ENCODE data around the gene ODAD4. TPM values are rescaled to one million over a fixed set of nuclear protein-coding genes. Genes with fewer than 3 reads are reported as not detected.
A peak's percentile ranks its signal among the peaks of the same experiment; 100 is the strongest.

The ODAD4 gene
- total and polyA plus RNA-seq, 2 of the 4 experiments (the other 2 are of a cell fraction), result 0.38 to 0.54 TPM

- H3K36me3 ChIP-seq (ENCODE audit: control insufficient read depth, insufficient read depth, low read length), result peaks cover 24% of the 10 kb centered on the region
- H3K4ac ChIP-seq (ENCODE audit: low read depth, low read length), result peak within 1 kb of the TSS; percentile 89
- dilution Hi-C loops (cut with HindIII; ENCODE audit: low sequenced_read_pairs, unreplicated experiment), result no loop called here
- H3K4me3 ChIP-seq (ENCODE audit: insufficient read depth, low read depth, low read length), result peak within 1 kb of the TSS; percentile 94
- in situ Hi-C loops (cut with MboI; ENCODE audit: low sequenced_read_pairs), result loop anchor here (5.0 to 10.0 kb wide), 2 partner anchors 146 to 232 kb away; partner anchors contain the start of genes DHX58 and HAP1
- peak within 1 kb of the TSS; percentile 81 for H3K27ac ChIP-seq (ENCODE audit: insufficient read depth, low read length)
- 0% methylated on average over 33 of the region's 71 CpGs; no CpG with 5 or more reads in 1 of the 2 experiments for WGBS, 2 experiments (ENCODE audit: extremely low coverage in 2 of 2, insufficient read length in 1 of 2)
- H4K20me1 ChIP-seq (ENCODE audit: insufficient read depth, low read length), result peaks cover 19% of the 10 kb centered on the region
- peaks cover 22 to 43% of the 10 kb centered on the region in 2 experiments for H3K79me1 ChIP-seq (ENCODE audit: low read depth in 1 of 2, low read length in 2 of 2)
- no peaks in the 10 kb centered on the region for H3K9me3 ChIP-seq (ENCODE audit: control insufficient read depth, insufficient read depth, low read length)
- H3K18ac ChIP-seq (ENCODE audit: low read depth, low read length), result peak within 1 kb of the TSS; percentile 45
- H2AK9ac ChIP-seq (replicated peaks; ENCODE audit: low read depth, low read length, poor library complexity), result peak within 1 kb of the TSS; percentile 100
- peak; percentile 87 for DNase-seq
- CTCF ChIA-PET, result interaction anchor here (0.8 to 1.6 kb wide), 3 partner anchors 72 to 551 kb away, joined by 3 to 7 read pairs (median 4); no protein-coding TSS in a partner anchor
- H2BK120ac ChIP-seq (ENCODE audit: low read depth, low read length), result peak within 1 kb of the TSS; percentile 17; the same call in 1 of the 2 replicates
- H3K9me1 ChIP-seq (ENCODE audit: insufficient read depth, low read length), result peaks cover 16% of the 10 kb centered on the region
- H3K4me1 ChIP-seq (ENCODE audit: control insufficient read depth, insufficient read depth, low read length), result peaks cover 11% of the 10 kb centered on the region
- H2AK5ac ChIP-seq (ENCODE audit: low read depth, low read length), result peak within 1 kb of the TSS; percentile 97
- peak within 1 kb of the TSS; percentile 52; the same call in 1 of the 3 replicates for H2BK15ac ChIP-seq (ENCODE audit: low read depth, low read length)
- H4K91ac ChIP-seq (ENCODE audit: insufficient read depth, low read depth, low read length), result peak within 1 kb of the TSS; percentile 85
- H3K9ac ChIP-seq (ENCODE audit: low read depth, low read length), result peak within 1 kb of the TSS; percentile 88
- peak within 1 kb of the TSS; percentile 89 for H4K5ac ChIP-seq (ENCODE audit: low read depth, low read length)
- H3K27me3 ChIP-seq (ENCODE audit: control insufficient read depth, insufficient read depth, low read length), result no peaks in the 10 kb centered on the region
- peak within 1 kb of the TSS; percentile 97 for H2AFZ ChIP-seq (replicated peaks; ENCODE audit: low read length, poor library complexity)
- TF ChIP-seq BHLHE40 (IDR thresholded peaks at IDR 0.05; ENCODE audit: low read depth, low read length) (0 out of 2 replicates have a peak, but pooled peaks have one; percentile 3), POLR2A (IDR thresholded peaks at IDR 0.05; ENCODE audit: low read depth, low read length) (peak; percentile 89), RAD21 (IDR thresholded peaks at IDR 0.05; ENCODE audit: low read length) (no peak), CTCF (conservative IDR thresholded peaks at IDR 0.05; ENCODE audit: low read depth, low read length) (no peak), MXI1 (IDR thresholded peaks at IDR 0.05; ENCODE audit: borderline replicate concordance, low read depth, low read length) (peak; percentile 64), MAZ (IDR thresholded peaks at IDR 0.05; ENCODE audit: borderline replicate concordance, low read depth, low read length) (peak; percentile 82; the same call in 1 of the 2 replicates)
- H2BK20ac ChIP-seq (ENCODE audit: low read depth, low read length), result no peak within 1 kb of the TSS
- peak within 1 kb of the TSS; percentile 71 for H2BK5ac ChIP-seq (ENCODE audit: low read depth, low read length, poor library complexity, severe bottlenecking)
- peak; percentile 91 for ATAC-seq (ENCODE audit: low read depth)
- H4K8ac ChIP-seq (ENCODE audit: low read depth in 2 of 2, low read length in 2 of 2), result peak within 1 kb of the TSS; percentile 93 to 98
- H3K23ac ChIP-seq (ENCODE audit: low read depth, low read length), result peak within 1 kb of the TSS; percentile 69
- H3K4me2 ChIP-seq (ENCODE audit: low read depth, low read length), result peak within 1 kb of the TSS; percentile 96
- H3K14ac ChIP-seq (replicated peaks; ENCODE audit: low read depth, low read length), result peak within 1 kb of the TSS; percentile 77
- peak within 1 kb of the TSS; percentile 87 for H3K56ac ChIP-seq (ENCODE audit: extremely low read depth, insufficient read depth, low read length)
- intact Hi-C loops (cut with micrococcal nuclease), result no loop called here
- POLR2A ChIA-PET (ENCODE audit: unreplicated experiment), result interaction anchor here (0.6 to 1.7 kb wide), 10 partner anchors 10 to 553 kb away, joined by 3 to 19 read pairs (median 4); partner anchors contain the start of genes DNAJC7 and NKIRAS2
- BruUV-seq (replicated peaks), result no TSS peak
Measured at GRCh38 chr17:41966463-41967140, 36.2 kb downstream of the ODAD4 start, which contains the start of gene CNP. TSS of gene CNP (plus strand) at chr17:41966795. CDS start at chr17:41966885, 90 bp downstream.
